GM12878 (cell line): ENCODE results near the gene ATP6V0D1. TPM values are rescaled to one million over a fixed set of nuclear protein-coding genes. Genes with fewer than 3 reads are reported as not detected.

Experiments used
- E4F1 ChIP-seq: fragments of 450-650 bp; IDR thresholded peaks from 2 replicates; pipeline ENCODE4 v1.6.1; 2018; ENCODE audit warnings: borderline replicate concordance, mild to moderate bottlenecking; ENCODE audit not compliant: partially characterized antibody
- HDAC6 ChIP-seq: fragments of 200-600 bp; sonication (generic); IDR thresholded peaks from one replicate; pipeline ENCODE4 v1.8.0; 2017; ENCODE audit warnings: antibody characterized with exemption; ENCODE audit not compliant: unreplicated experiment
- ZNF687 ChIP-seq: fragments of 450-650 bp; IDR thresholded peaks from 2 replicates; pipeline ENCODE4 v1.6.1; 2017; ENCODE audit warnings: mild to moderate bottlenecking, moderate library complexity
- polyA plus RNA-seq, 11 experiments: library from polyadenylated mRNA; depleted of rRNA in 4 of 11; unstranded in 6 of 11; stranded (reverse) in 5 of 11; fragments of >200 nt; fragmentation: Nextera tagmentation in 4 of 11; fragmentation: Illumina TruSeq in 1 of 11; extraction: Ambion mirVana in 4 of 11; extraction: Trizol in 1 of 11; gene quantifications; 1 replicate in 1 of 11; 2 replicates in 10 of 11; pipeline versions ENCODE4 v1.2.1 to v1.2.3, GENCODE V29; 2011 to 2016; ENCODE audit warnings: inconsistent platforms in 2 of 11, missing spikeins in 2 of 11, low read depth in 1 of 11
- total RNA-seq, 4 experiments: library from RNA; depleted of rRNA in 3 of 4; stranded (reverse); fragments of >200 nt in 3 of 4; fragmentation: Illumina TruSeq in 1 of 4; extraction: Trizol in 1 of 4; gene quantifications; 2 replicates each; pipeline versions ENCODE4 v1.2.1 to v1.2.3, GENCODE V29; 2013 to 2021

ATP6V0D1 gene
- total and polyA plus RNA-seq, 10 of the 15 experiments (the other 5 are each of a cell fraction or from before 2014, with no cell fraction given), result 28.1 to 141 (median 70.3) TPM

DNA sequence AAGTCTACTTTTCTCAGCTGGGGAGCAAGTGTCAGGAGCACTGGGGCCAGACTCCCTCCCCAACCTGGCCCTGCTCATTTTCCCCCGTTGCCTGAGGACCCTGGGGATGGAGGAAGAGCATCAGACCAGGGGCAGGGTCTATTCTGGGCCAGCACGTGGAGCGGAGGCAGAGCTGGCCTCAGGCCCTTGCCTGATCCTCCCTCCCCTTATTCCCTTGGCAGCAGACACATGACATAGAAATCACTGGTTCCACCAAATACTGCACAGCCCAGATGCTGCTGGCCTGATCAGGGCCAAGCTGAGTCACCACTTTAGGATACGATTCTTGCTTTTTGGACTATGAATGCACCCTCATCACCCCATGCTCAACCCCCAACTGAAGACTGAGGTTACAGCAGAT, 18.1 kb upstream of the ATP6V0D1 start (continued):
- TF ChIP-seq ZNF687, result no peak
- no peak for TF ChIP-seq E4F1
- TF ChIP-seq HDAC6, result no peak
- TF ChIP-seq, all 136 proteins: peak for 0
